CD4-positive, alpha-beta T cell treated with Interleukin-2 at 100 ng/mL for 4 hours (primary cell): ENCODE data around the gene SIPA1L2.
A peak's percentile ranks its signal among the peaks of the same experiment; 100 is the strongest.

Source experiments
- DNase-seq: peaks from one replicate; pipeline ENCODE4 v3.0.0-alpha.2; 2020; ENCODE audit warnings: low spot score

SIPA1L2 gene

GRCh38 chr1:232630047-232630893 is at the start of gene SIPA1L2:
Gene SIPA1L2 (minus strand): TSS chr1:232630133. CDS start chr1:232515339, 114,794 bp downstream.
- peak; percentile 85 for DNase-seq

- DNase-seq: no peak
Measured at GRCh38 chr1:232678185-232678886, 48.4 kb upstream of the SIPA1L2 start.

- no peak for DNase-seq
Measured at GRCh38 chr1:232676307-232676706, 46.4 kb upstream of the SIPA1L2 start.

GRCh38 chr1:232675898-232676297 is 46.0 kb upstream of the SIPA1L2 start:
- DNase-seq: no peak

GRCh38 chr1:232675260-232675659 is 45.3 kb upstream of the SIPA1L2 start:
- no peak for DNase-seq

DNA sequence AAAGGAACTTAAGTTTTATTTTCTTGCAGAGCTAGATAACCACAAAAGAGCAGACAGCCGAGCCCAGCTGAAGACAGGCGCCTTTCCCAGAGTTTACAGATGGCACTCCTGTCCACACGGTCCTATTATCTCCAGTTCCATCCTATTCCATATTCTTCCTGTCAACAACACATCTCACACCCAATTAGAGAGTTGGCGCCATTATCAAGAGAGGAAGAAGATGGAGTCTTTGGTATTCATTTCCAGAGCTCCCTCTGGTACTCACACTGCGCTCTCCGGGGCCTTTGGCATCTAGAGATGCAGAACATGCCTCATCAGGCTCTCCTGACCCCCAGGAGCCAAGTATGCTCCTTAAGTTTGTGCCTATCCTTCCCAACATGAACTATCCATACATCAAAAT is 43.3 kb upstream of the SIPA1L2 start:
- no peak for DNase-seq

DNA sequence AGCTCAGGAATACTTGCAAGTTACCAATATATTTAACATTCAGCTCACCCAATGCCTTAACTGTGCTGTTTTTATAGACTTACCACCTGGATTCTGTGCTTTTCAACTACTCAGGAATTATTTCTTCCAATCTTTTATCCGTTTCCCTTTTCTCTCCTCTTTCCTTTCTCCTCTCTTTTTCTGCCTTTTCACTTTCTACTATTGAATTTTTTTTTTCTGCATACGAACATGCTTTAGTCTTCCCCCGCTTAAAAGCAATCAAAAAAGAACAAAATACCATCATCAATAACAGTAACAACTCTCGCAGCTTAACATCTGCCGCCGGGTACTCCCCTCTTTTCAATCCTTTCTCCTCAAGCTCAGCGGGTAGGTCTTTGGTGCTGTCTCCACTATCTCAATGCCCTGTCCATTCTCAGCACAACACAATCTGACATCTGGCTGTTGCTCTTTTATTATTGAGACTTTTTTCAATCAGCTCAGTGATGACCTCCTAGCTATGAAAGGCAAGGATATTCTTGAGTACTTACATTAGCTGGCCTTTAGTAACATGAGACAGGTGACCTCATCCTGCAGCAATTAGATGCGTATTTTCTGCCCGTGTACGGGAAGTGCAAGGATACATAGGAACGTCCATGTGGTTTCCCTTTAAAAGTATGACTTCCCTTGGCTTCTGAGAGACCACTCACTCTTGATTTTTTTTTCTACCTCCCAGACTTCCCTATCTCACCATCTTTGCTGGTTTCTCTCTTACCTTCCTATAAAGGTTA is 40.2 kb upstream of the SIPA1L2 start:
- no peak for DNase-seq

GRCh38 chr1:232667778-232668165 is 37.8 kb upstream of the SIPA1L2 start:
- DNase-seq: no peak

DNA sequence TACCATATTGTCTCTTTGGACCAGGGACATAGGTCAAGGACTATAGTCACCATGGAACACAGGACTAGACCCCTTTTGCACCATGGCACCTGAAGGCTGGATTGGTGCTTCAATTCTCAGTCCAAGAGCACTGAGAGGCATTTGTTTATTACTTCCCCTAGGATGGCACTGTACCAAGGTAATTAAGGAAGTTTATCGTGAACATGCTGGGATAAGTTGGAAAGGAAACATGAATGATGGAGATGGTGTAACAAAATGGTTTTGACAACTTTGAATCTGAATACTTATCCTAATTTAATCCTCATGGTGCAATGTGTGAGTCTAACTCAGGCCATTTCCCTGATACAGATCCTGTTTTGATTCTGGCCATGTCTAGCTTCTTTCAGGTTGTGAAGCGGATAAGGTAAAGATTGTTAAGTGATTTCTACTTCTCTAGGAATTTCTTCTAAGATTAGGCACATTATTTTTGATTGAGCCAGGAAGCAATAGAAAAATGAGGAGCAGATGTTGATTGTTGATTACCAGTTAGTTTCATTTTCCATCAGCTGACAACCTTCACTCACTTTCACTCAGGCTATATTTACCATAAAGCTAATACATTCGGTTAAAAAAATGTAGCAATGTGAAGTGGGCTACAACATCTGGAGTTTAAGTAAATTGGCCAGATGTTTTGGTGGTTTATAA is 37.3 kb upstream of the SIPA1L2 start:
- no peak for DNase-seq

GRCh38 chr1:232664844-232665777 is 35.2 kb upstream of the SIPA1L2 start:
- no peak for DNase-seq

DNA sequence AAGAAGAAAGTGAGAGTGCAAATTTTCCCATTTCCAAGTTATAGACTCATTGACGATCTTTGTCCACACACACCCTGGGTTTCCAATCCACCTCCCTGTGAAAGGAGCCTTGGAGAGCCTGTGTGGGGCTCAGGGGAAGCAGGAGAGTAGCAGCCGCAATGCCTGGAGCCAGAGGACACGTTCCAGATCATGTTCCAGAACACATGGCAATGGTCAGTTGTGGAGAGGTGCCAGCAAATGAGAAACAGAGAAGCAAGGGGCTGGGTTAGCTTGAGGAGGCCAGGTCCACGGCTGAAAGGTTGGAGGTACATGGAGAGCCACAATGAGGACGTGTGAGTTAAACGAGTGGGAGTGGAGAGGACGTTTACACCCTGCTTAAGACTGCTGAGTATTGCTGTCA is 33.0 kb upstream of the SIPA1L2 start:
- no peak for DNase-seq

DNA sequence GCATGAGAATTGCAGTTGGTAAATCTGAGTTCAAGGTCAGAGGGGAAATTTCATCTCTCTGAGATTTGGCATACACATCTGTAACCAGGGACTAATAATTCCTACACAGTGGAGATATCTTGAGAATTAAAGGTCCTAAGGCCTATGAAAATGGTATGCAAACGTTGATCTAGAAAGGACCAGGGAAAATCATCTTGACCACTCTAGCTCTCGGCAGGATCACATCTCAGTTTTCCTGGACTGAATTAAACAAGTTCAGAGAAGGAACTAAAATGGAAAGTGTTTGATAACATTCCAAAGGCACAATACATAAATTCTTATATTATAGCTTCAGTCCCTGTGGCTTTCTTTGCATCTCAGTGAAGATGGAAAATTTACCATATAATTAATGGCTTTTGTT is 28.5 kb upstream of the SIPA1L2 start:
- no peak for DNase-seq

DNA sequence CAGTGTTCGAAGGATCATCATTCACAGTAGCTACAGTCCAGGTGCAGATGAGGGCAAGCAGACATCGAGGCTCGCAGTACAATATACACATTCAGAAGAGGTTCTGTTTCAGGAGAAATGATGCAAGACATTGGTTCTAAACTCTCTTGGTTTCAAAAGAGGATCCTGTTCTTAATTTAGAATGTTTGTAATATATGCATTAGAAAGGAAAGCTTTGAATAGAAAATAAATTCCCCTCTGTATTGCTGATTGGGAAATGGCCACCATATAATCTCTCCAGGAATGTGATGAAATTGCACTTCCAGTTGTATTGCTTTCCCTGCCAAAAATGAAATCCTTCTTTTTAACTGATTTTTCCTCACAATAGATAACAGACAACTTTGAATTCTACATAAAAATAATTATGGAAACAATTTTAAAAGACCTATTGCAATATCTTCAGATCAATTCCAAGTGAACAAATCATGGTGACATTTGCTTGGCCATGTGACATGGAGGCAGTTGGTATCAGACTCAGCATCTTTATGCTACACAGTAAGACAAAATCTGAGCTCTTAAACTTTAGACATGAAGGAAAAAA is 27.6 kb upstream of the SIPA1L2 start:
- DNase-seq: no peak

DNA sequence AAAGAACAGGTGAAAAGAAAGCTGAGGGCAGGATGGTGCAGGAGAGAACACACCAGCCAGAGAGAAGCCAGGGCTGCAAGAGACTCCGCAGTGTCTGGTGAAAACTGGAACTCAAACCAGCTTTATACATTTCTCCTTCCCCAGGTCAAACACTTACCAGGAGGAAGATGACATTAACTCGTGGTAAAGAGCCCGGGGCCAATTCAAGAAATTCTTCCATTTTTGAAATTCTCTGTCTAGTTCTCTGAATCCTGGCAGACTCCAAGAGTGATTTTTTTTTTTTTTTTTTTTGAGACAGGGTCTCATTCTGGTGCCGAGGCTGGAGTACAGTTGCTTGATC is 25.8 kb upstream of the SIPA1L2 start:
- no peak for DNase-seq

DNA sequence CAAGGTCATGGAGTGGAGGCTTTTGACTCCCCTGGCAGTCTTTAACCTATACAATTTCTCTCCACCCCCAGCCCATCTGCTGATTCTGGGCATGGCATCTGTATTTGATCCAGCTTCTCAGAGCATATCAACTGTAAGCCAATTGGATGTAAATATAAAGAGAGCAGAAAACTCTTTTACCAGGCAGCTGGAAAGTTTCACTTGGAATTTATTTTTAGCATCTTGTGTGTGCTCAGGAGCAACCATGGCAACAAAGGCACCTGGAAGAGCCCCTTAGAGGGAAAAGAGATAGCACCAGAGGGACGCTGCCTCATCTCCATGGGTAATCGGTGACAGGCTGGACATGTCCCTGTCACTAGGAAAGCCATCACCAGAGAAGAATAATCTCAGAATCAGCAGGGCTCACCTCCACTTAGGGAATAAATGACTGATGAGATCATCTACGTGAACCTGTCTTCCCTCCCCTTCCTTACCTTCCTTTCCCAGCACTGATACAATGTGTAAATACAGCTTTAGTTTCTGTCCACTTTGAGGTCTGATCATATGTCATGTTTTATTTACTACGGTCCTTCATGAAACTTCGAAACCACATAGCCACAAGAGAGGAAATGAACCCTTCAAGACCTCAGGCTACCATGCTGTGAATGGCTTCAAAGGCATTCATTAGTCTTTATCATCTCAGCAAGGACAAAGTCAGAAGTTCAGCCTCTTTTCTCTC is 25.3 kb upstream of the SIPA1L2 start:
- DNase-seq: no peak

GRCh38 chr1:232653789-232654188 is 23.9 kb upstream of the SIPA1L2 start:
- DNase-seq: no peak

DNA sequence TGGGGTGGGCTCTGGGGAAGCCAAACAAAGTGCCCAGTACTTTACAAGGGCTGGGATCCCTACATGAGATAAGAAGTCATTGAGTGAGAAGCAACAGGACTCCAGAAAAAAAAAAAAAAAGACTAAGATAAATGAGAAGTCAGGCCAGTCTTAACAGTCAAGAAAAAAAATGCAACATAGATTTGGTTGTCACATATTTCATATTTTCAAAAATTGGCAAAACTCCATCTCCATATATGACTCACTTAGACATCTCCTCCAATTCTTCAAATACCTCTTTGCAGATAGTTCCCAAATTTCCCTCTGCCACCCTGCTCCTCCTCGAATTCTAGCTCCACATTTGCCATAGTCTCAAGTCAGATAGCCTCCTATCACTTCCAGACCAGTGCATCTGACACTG is 20.9 kb upstream of the SIPA1L2 start:
- no peak for DNase-seq

GRCh38 chr1:232650418-232650817 is 20.5 kb upstream of the SIPA1L2 start:
- DNase-seq: no peak

DNA sequence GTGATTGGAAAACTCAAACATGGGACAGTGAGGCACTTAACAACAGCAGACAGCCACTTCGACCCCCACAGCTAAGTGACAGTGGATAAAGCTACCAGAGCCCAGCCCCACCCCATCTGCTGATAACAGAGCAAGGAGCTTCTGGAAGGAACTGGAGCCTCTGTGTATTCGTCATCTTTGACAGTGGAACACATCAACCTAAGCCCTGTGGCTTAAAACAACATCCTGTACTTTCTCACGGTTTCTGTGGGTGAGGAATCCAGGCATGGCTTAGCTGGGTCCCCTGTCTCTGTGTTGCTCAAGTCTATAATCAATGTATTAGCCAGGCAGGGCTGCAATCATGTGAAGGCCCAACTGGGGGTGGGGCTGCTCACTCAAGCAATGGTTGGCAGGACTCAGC is 18.4 kb upstream of the SIPA1L2 start:
- DNase-seq: no peak

- no peak for DNase-seq
Measured at GRCh38 chr1:232644209-232644608, 14.3 kb upstream of the SIPA1L2 start.
